IPS DF 19.7 (cell line): ENCODE results near the gene PDE4D.

ENCODE experiments used
- DNase-seq: peaks from one replicate; pipeline ENCODE4 v3.0.0-alpha.2; 2013; ENCODE audit warnings: low read depth, low spot score

The PDE4D gene

DNA sequence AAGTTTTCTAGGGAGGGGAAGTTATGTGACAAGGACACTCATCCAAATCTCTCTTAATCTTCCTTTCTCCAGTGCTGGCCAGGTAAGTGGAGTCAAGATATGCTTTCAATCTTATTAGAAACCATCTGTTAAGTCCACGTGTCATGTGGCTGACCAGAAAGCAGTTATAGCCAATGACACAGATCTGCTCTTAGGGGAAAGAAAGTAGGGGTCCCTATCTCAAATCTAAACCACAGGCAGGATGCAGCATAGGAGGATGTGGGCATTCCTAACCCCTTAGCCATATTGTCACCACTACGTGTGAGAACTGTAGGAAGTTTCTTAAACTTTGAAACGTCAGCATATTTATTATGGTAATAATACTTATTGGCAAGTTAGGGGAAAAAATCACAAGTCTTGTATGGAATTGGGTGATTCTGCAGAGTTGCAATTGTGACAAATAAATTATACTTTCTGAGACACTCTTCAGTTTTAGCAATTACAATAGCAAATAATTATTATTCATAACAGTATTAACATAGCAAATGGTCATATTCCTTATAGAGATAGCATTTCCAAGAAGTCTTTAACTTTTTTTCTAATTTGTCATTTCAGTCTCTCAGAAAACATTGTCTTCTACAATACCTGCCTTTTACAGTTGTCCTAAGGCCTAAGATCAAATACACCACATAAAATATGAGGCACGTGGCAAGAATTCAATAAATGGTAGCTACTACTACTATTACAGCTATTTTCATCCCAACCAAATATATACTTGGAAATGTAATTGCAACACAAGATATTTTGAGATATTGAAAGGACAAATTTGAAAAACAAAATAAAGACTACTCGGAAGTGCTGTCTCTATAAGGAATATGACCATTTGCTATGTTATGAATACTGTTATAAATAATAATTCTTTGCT is 236.9 kb downstream of the PDE4D start:
- no peak for DNase-seq

DNA sequence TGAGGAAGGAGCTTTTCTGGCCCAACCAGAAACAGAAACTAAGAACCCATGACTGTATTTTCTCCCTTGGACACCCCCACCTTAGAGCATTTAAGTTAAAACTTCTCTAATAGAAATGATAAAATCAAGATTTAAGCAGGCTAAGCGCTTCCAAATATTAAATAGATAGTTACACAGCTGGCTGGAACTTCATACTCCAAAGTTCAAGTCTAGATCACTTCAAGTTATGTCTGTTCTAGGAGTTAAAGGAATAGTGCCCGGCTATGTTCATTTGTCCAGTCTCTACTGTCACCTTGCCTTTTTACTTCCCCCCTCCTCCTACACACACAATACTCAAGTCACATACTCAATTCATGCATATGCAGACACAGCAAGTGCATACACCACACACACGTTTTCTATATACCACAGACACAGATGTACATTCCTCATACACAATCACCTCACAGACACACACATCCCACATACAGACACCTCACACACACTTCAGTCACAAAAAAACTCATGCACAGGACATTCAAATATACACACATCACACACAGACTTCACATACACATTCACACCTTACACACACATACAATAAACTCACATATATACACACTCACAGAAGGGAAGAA is 237.7 kb downstream of the PDE4D start:
- DNase-seq: no peak

GRCh38 chr5:59654691-59655090 is 238.8 kb downstream of the PDE4D start:
- no peak for DNase-seq

DNA sequence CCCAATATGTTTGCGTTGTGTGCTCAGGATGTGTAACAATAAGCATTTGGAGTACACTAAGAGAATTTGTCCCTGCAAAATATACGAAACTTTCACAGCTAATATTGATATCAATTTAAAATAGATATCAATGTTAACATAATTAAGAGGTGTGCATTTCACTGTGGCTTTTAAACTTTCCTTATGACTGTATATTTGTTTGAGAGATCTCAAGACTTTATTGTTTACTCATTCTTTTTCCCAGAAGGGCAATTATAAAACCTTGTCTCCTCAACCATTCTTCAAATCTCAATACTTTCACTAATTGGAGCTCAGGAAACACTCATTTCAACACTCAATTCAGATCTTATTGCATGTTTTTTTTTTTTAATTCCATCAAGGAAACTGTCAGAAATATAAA is 241.1 kb downstream of the PDE4D start:
- DNase-seq: no peak

DNA sequence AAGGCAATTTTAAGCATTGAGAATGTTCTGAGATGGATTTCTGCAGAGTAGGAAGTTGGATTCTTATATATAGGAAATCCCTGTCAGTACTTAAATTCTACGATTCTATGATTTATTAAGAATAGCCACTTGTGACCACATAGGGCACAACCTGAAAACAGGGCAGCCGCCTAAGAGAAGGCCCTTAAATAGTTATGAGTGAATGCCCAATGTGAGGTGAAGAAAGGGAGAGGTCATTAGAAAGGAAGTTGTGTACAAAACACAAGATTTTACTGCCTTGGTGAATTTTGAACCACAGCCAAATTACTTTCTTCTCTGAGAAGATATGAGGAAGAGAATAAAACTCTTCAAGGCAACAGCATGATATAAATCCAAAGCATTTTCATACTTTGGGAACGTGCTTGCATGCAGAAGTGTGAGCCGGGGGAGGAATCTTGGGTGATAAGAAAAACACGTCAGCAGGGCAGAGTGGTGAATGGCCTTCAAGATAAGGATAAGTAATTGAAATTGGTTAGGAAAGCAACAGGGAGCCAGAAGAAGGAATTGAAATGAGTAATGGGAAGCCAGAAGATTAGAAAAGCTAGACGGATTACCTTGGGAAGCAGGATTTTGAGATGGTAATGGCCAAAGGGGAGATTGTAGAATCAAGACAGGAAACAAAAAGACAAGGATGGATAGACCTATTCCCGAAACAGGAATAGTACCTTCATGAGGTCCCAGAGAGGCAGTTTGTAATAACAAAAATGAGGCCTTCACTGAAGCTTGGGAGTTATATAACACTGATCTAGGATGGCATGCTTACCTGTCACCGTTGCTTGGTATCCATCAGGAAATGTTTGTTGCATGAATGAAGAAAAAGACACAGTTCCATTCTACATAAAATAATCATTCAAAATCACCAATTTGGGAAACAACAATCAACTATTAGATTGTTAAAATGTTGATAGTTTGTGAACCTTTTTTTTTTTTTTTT is 244.3 kb downstream of the PDE4D start:
- DNase-seq: no peak

GRCh38 chr5:59648038-59648831 is 245.3 kb downstream of the PDE4D start:
- DNase-seq: no peak

DNA sequence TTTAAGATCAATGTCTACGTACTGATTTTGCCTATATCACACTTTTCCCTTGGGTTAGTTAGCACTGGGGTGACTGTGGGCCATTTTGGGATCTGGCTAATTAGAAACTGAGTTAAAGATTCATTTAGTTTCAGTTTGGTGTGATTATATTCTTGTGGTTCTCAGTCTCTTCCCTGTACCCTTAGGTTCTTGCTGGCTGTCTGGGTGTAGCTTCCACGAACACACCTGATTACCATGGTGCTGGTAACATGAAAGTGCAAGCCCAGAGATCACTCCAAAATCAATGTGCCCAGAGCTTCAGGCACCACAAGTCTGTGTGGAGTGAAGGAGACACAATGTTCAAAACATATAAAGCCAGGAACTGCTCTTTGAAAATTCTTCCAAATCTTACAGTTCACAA is 248.1 kb downstream of the PDE4D start:
- DNase-seq: no peak

- no peak for DNase-seq
Observed at GRCh38 chr5:59640411-59640810, 253.1 kb downstream of the PDE4D start.

DNA sequence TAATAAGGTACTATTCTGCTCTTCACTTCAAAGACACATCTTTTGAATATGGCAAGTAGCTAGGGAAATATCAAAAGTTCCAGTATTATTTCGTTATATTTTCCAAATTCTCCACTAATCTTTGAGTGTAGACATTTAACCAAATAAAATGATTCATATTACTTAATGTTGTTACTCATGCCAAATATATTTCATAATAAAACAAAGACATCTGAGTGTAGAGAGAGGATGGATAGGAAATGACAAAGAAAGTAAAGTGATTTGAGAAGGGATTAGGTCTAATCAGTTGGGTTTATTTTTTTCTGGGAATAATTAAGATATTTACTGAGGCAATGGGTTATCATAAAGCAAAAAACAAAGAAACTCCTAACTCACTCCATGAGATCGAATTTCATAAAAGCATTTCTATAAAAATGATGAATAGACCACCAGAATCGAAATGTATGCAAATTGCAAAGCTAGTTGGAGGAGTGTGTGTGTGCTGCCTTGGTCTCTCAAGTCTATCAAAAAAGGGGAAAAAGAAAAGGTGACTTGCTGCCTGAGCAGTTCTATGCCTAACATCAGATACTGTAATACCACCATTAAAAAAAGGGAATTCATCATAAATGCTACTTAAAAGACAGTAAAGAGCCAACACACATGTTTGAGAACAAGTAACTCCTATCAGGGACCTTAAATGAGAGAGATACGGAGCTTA is 255.5 kb downstream of the PDE4D start:
- DNase-seq: no peak

GRCh38 chr5:59629561-59629960 is 264.0 kb downstream of the PDE4D start:
- no peak for DNase-seq

GRCh38 chr5:59628062-59628828 is 265.3 kb downstream of the PDE4D start:
- DNase-seq: no peak

GRCh38 chr5:59624898-59625297 is 268.6 kb downstream of the PDE4D start:
- DNase-seq: no peak

- no peak for DNase-seq
Observed at GRCh38 chr5:59622848-59623247, 270.7 kb downstream of the PDE4D start.

DNA sequence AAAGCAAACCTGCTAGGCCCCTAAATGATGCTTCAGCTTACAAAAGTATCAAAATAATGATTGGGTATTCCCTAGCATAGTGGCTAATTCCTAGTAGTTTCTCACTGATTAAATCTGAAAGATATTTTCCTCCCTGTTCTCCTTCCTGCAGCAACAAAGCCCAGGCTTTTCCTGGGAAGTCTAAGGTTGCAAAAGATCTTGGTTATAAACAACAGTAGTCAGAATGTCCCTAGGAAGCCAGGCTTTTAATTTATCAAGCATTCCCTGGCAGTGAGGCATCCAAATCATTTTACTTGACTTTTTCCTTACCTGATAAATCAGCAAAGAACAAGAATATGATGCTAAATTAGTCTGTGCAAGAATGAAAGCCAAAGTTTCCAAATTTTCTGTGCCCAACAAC is 272.0 kb downstream of the PDE4D start:
- no peak for DNase-seq

DNA sequence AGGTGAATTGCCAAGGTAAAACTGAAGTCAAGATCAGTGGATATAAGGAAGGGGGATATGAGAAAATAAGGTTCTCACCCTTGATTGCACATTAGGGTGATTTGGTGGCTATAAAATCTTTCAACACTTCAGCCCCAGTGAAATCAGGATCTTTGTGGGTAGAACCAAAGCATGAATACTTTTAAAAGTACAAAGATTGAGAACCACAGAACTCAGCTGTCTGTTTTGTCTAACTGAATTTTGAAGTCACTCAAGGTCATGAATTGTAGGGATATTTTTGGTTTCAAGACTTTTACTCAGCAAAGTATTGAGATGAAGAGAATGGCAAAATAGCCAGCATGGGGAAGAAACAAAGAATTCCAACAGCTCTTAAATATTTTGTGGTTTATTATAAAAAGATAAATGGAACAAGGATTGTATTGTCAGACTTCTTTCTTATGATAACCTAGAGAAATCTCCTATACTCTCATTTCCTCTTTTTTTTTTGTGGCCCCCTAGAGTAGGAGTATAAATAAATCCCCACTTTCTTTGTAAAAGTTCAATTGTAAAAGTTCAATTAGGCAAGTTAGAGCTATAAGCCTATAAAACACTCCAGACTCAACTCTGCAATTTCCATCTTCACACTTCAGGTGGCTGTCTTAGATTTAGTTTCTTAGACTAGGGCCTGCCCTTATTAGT is 272.9 kb downstream of the PDE4D start:
- no peak for DNase-seq

GRCh38 chr5:59618644-59619043 is 274.9 kb downstream of the PDE4D start:
- DNase-seq: no peak

- no peak for DNase-seq
Observed at GRCh38 chr5:59617186-59617771, 276.2 kb downstream of the PDE4D start.

- DNase-seq: no peak
Observed at GRCh38 chr5:59616413-59616812, 277.1 kb downstream of the PDE4D start.

- no peak for DNase-seq
Observed at GRCh38 chr5:59615272-59615671, 278.3 kb downstream of the PDE4D start.
